GM10248 (cell line): ENCODE measurements around the gene PDE1A.

ENCODE experiments used
- CTCF ChIA-PET: fragments of 300-600 bp; sonication (Branson Sonifier 250); formaldehyde crosslinking; extraction: SDS; loops from one replicate; lab custom pipeline; 2021; ENCODE audit warnings: antibody characterized with exemption; lab: Yijun Ruan, JAX
- POLR2A ChIA-PET: fragments of 350-650 bp; sonication (Branson Sonifier 250); formaldehyde crosslinking; extraction: SDS; loops from one replicate; lab custom pipeline; 2020; ENCODE audit warnings: antibody characterized with exemption; lab: Yijun Ruan, JAX
- DNase-seq: peaks from one replicate; pipeline ENCODE4 v3.0.0; 2012; ENCODE audit errors: extremely low spot score
- CTCF ChIP-seq: IDR thresholded peaks from 2 replicates; pipeline ENCODE4 v1.5.1; 2012; ENCODE audit warnings: mild to moderate bottlenecking, low read depth; ENCODE audit errors: extremely low read depth, missing control alignments, control extremely low read depth

The PDE1A gene

GRCh38 chr2:182266909-182267308 is 159.9 kb downstream of the PDE1A start:
- DNase-seq = no peak
- ChIA-PET POLR2A (no interaction called here), CTCF (no interaction called here)
- TF ChIP-seq CTCF = no peak

GRCh38 chr2:182265718-182266117 is 161.1 kb downstream of the PDE1A start:
- ChIA-PET POLR2A (no interaction called here), CTCF (no interaction called here)
- no peak for DNase-seq
- TF ChIP-seq CTCF = no peak

GRCh38 chr2:182261860-182262387 is 164.9 kb downstream of the PDE1A start:
- POLR2A ChIA-PET = no interaction called here
- CTCF ChIA-PET = no interaction called here
- TF ChIP-seq CTCF = no peak
- no peak for DNase-seq

- DNase-seq = no peak
- CTCF ChIA-PET = no interaction called here
- TF ChIP-seq CTCF = no peak
- POLR2A ChIA-PET = no interaction called here
Measured at GRCh38 chr2:182259629-182260150, 167.1 kb downstream of the PDE1A start.

- DNase-seq = no peak
- CTCF ChIA-PET = no interaction called here
- POLR2A ChIA-PET = no interaction called here
- TF ChIP-seq CTCF = no peak
Measured at GRCh38 chr2:182252534-182252933, 174.3 kb downstream of the PDE1A start.

- TF ChIP-seq CTCF = no peak
- ChIA-PET CTCF (interaction anchor here (2.5 kb wide), 1 partner anchor 8 kb away, joined by 10 read pairs; no protein-coding TSS in a partner anchor), POLR2A (no interaction called here)
- DNase-seq = no peak
Measured at GRCh38 chr2:182248898-182249297, 177.9 kb downstream of the PDE1A start.
